NB4 (cell line): Measurements from ENCODE around the gene CACNG5.

Experiments used
- DNase-seq: peaks from one replicate; pipeline ENCODE4 v3.0.0; 2010; ENCODE audit warnings: low read depth
- H3K4me3 ChIP-seq: one replicate; pipeline ENCODE4 v1.5.1; 2011; ENCODE audit warnings: mild to moderate bottlenecking, low read depth, low read length, moderate library complexity
- MAX ChIP-seq: IDR thresholded peaks from 2 replicates; pipeline ENCODE4 v1.6.1; 2011; ENCODE audit warnings: low read depth, low read length
- MYC ChIP-seq: IDR thresholded peaks from 2 replicates; pipeline ENCODE4 v1.6.1; 2011; ENCODE audit warnings: low read depth, low read length
- POLR2A ChIP-seq: IDR thresholded peaks from 2 replicates; pipeline ENCODE4 v1.6.1; 2011; ENCODE audit warnings: mild to moderate bottlenecking; ENCODE audit not compliant: insufficient read length; ENCODE audit errors: extremely low read depth
- TF ChIP-seq, protein P1 (sequence below): IDR thresholded peaks from one replicate; pipeline ENCODE4 v1.5.1; 2012; ENCODE audit warnings: low read depth, low read length

CACNG5 gene

DNA sequence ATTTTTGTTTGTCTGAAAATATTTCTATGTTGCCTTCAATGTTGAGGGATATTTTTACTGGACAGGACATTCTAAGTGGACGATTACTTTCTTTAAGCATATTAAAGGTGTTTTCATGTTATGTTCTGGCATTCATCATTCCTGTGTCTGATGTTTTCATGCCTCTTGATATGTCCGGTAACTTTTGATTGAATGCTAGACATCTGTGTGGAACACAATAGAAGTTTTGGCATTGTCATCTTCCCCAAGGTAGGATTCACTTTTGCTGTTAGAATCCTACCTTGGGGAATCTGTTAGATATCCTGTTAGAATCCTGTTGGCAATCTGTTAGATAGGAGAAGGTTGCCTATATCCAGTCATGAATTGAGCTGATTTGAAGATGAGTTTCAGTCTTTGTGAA lies 28.9 kb downstream of the CACNG5 start:
- no peak overlapping the region for H3K4me3 ChIP-seq
- TF ChIP-seq MAX (no peak), MYC (no peak), POLR2A (no peak)
- TF ChIP-seq, protein P1, sequence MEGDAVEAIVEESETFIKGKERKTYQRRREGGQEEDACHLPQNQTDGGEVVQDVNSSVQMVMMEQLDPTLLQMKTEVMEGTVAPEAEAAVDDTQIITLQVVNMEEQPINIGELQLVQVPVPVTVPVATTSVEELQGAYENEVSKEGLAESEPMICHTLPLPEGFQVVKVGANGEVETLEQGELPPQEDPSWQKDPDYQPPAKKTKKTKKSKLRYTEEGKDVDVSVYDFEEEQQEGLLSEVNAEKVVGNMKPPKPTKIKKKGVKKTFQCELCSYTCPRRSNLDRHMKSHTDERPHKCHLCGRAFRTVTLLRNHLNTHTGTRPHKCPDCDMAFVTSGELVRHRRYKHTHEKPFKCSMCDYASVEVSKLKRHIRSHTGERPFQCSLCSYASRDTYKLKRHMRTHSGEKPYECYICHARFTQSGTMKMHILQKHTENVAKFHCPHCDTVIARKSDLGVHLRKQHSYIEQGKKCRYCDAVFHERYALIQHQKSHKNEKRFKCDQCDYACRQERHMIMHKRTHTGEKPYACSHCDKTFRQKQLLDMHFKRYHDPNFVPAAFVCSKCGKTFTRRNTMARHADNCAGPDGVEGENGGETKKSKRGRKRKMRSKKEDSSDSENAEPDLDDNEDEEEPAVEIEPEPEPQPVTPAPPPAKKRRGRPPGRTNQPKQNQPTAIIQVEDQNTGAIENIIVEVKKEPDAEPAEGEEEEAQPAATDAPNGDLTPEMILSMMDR: no peak

GRCh38 chr17:66865151-66865550 lies 30.2 kb downstream of the CACNG5 start:
- no peak for DNase-seq
- TF ChIP-seq POLR2A: no peak
- TF ChIP-seq MAX: no peak
- TF ChIP-seq MYC: no peak
- TF ChIP-seq, protein P1: no peak
- H3K4me3 ChIP-seq: no peak overlapping the region

More for the DNA sequence above, 28.9 kb downstream of the CACNG5 start:
- DNase-seq: no peak

DNA sequence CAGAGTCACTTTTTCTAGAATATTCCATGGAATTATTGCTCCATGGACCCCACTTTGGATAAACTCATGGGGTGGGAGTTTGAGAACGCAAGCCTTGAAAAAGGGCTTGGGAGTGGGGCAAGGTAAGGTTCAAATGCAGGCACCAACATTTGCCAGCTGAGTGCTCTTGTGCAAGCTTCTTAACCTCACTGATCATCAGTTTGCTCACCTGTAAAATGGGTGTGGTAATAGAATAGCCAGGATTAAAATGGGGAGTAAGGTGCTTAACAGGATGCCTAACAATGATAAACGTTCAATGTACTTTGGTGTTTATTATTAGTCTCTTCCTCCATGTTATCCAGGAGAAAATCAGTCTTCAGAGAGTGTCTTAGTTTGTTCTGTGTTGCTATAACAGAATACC lies 39.0 kb downstream of the CACNG5 start:
- H3K4me3 ChIP-seq: no peak overlapping the region
- DNase-seq: no peak
- TF ChIP-seq, protein P1: no peak
- TF ChIP-seq MAX (no peak), POLR2A (no peak), MYC (no peak)

DNA sequence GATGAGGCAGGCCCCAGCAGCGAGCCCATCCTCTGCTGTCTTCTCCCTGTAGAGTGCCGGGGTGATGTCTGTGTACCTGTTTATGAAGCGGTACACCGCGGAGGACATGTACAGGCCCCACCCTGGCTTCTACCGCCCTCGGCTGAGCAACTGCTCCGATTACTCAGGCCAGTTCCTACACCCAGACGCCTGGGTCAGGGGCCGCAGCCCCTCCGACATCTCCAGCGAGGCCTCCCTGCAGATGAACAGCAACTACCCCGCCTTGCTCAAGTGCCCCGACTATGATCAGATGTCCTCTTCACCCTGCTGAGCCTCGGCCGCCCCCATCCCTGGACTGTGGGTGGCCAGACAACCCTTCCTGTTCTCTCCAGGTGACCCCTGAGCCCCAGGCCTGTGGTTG lies 50.0 kb downstream of the CACNG5 start:
- no peak for TF ChIP-seq POLR2A
- no peak overlapping the region for H3K4me3 ChIP-seq
- no peak for DNase-seq

DNA sequence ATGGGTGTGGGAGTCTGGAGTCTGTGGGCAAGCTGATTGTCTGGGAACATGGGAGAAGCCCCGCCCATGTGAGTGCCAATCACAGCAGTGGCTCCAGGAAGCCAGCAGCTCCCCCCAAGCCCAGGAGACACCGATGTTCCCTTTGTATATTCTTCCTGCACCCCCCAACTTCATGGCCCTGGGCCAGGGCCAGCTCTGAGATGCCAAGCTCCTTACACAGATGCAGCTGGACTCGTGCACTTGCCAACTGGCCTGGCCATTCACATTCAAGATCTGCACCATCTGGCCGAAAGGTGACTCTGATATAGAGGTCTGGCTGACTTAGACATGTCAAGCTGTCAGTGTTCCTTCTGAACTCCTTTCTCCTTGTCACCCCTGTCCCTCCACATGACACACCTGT lies 50.5 kb downstream of the CACNG5 start:
- TF ChIP-seq, protein P1: no peak
- TF ChIP-seq MAX (no peak), MYC (no peak), POLR2A (no peak)
- no peak for DNase-seq
- no peak overlapping the region for H3K4me3 ChIP-seq

DNA sequence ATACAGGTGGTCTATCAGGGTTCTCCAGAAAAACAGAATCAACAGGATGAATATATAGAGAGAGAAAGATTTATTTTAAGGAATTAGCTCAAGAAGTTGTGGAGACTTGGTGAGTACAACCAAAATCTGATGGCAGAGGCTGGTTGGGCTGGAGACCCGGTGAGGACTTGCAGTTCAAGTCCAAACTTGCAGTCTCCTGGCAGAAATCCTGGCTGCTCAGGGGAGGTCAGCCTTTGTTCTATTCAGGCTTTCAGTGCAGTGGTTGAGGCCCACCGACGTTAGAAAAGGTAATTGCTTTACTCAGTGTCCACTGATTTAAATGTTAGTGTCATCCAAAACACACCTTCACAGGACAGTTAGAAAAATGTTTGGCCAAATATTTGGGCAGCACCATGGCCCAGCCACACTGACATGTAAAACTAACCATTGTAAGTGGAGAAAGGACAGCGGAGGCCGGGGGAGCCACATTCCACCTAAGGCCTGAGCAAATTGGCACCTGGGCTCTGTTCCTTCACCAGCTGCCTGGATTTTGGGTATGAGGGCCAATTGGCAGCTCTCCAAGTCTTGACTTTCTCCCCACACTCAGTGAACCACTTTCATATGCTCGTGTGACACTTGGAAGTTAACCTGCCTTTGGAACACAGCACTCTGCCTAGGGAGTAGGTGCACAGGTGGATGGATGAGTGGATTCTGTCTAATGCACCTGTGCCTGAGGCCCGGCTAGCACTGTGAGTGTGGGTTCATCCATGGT lies 54.7 kb downstream of the CACNG5 start:
- no peak overlapping the region for H3K4me3 ChIP-seq
- no peak for DNase-seq
- no peak for TF ChIP-seq MYC
- TF ChIP-seq POLR2A: no peak
- TF ChIP-seq MAX: no peak
- TF ChIP-seq, protein P1: no peak
